AG20443 (cell line): ENCODE results near the gene DPY19L1.
"Not testable (repeated sequence)": the region's sequence is repeated elsewhere in the genome, so short reads cannot be mapped to it uniquely, and the experiment has no call there.

Experiments used
- DNase-seq: peaks from one replicate; pipeline ENCODE4 v3.0.0; 2012; ENCODE audit warnings: low spot score, mixed read lengths

The DPY19L1 gene

GRCh38 chr7:34918198-34918861 lies 119.0 kb downstream of the DPY19L1 start:
- not testable (repeated sequence) for DNase-seq

GRCh38 chr7:34917515-34917914 lies 119.8 kb downstream of the DPY19L1 start:
- DNase-seq = not testable (repeated sequence)

DNA sequence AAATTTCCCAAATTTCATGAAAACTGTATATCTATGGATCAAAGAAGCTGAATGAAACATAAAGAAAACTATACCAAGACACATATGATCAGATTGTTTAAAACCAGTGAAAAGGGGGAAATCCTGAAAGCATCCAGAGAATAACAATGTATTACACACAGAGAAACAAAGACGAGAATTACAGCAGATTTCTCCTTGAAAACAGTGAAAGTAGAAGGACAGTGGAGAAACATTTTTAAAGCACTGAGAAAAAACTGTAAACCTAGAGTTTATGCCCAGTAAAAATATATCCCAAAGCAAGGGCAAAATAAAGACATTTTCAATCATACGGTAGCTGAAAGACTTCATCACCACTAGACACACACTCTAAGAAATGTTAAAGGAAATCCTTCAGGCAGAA lies 121.0 kb downstream of the DPY19L1 start:
- no peak for DNase-seq

- no peak for DNase-seq
These were observed 125.0 kb downstream of the DPY19L1 start for GRCh38 chr7:34912236-34912635.

DNA sequence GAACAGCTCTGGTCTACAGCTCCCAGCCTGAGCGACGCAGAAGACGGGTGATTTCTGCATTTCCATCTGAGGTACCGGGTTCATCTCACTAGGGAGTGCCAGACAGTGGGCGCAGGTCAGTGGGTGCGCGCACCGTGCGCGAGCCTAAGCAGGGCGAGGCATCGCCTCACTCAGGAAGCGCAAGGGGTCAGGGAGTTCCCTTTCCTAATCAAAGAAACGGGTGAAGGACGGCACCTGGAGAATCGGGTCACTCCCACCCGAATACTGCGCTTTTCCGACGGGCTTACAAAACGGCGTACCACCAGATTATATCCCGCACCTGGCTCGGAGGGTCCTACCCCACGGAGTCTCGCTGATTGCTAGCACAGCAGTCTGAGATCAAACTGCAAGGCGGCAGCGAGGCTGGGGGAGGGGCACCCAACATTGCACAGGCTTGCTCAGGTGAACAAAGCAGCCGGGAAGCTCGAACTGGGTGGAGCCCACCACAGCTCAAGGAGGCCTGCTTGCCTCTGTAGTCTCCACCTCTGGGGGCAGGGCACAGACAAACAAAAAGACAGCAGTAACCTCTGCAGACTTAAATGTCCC lies 130.9 kb downstream of the DPY19L1 start:
- DNase-seq = not testable (repeated sequence)

GRCh38 chr7:34904987-34905386 lies 132.3 kb downstream of the DPY19L1 start:
- no peak for DNase-seq

GRCh38 chr7:34903921-34904320 lies 133.4 kb downstream of the DPY19L1 start:
- DNase-seq = not testable (repeated sequence)

DNA sequence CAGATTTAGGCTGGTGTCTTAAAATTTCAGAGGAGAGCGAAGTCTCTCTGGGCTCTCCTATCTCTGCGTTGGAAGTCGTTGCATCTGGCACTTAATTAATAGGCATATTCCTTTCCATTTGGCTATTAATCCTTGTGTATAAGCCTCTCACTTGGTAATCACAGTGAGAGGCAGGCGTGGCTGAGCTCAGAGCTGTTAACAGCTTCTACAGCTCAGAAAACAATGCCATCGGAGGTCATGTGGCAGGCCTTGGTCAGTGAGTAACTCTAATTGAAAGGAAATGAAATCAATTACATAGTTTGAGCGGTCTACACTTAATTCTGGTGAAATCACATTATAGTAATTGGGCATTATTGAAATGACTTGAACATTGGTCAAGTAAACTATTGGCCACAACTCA lies 135.1 kb downstream of the DPY19L1 start:
- DNase-seq = no peak

GRCh38 chr7:34900891-34901513 lies 136.3 kb downstream of the DPY19L1 start:
- no peak for DNase-seq

- DNase-seq = no peak
These were observed 142.1 kb downstream of the DPY19L1 start for GRCh38 chr7:34895202-34895601.

DNA sequence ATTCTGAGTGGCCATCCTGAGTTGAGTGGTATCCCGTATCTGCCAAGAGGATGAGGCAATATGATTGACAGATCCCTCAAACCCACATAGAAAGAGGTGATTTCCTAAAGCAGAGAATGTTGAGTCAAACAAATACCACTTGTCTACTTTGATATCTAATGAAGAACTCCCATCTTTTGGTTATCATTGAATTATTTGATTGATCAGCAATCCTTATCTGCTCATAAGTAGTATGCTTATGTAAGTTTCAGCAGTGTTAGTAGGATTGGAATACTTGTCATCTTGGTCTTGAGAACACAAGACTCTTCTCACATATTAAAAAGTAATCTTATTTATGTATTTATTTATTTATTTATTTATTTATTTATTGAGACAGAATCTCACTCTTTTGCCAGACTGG lies 147.3 kb downstream of the DPY19L1 start:
- no peak for DNase-seq

DNA sequence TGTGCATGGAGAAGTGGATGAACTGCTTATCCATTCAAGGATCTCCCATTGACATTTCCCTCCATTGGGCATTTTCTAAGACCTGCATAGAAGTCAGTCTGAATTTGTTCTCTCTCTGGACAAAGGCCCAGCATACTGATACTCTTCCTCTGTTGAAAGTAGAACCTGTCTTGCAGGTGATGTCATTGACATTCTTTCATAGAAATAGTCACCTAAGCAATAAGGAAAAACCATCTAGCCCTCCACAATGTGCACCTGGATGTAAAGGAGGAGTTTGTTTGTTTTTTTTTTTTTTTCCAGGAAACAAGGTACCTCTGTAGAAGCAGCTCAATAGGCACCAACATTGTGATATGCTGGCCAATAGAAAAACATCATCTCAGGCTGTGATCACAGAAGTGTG lies 150.4 kb downstream of the DPY19L1 start:
- no peak for DNase-seq

- DNase-seq = not testable (repeated sequence)
These were observed 153.4 kb downstream of the DPY19L1 start for GRCh38 chr7:34883855-34884254.

DNA sequence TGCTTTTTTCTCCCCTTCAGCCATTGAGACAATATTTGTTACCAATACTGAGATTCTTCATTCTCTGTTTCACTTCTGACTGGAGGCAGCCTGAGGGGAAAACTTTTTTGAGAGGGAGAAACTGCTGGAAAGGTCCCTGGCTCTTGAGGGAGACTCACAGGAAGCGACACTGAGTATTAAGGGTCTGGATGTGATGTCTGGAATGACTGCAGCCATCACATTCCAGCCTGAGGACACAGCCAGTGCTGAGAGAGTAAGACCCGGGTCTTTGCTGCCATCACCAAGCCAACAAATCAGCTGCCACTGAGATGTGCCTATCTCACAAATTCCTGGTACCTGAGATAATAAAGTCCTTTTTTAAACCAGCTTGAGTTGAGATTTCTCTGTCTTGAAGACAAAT lies 157.4 kb downstream of the DPY19L1 start:
- DNase-seq = no peak

GRCh38 chr7:34878944-34879735 lies 158.1 kb downstream of the DPY19L1 start:
- DNase-seq = not testable (repeated sequence)
